Mammary epithelial cell (primary cell): Measurements from ENCODE around the gene TMEM170B.

Source experiments
- CTCF ChIP-seq, 2 donors: IDR thresholded peaks in 1 of 2; conservative IDR thresholded peaks in 1 of 2; 2 replicates each; pipeline ENCODE4 v1.5.1; 2011 to 2012; ENCODE audit warnings: inconsistent platforms in 2 of 2, low read length in 2 of 2, mild to moderate bottlenecking in 2 of 2, control low read depth in 1 of 2, low read depth in 1 of 2; ENCODE audit not compliant: insufficient read depth in 1 of 2; ENCODE audit errors: extremely low read depth in 1 of 2
- EZH2 ChIP-seq: IDR thresholded peaks from 2 replicates; pipeline ENCODE4 v1.6.1; 2012; ENCODE audit warnings: low read length, inconsistent platforms, borderline replicate concordance

- TF ChIP-seq CTCF (conservative IDR thresholded peaks at IDR 0.05 in 1 of 2, IDR thresholded peaks at IDR 0.05 in 1 of 2; ENCODE audit: extremely low read depth in 1 of 2, insufficient read depth in 1 of 2, low read depth in 1 of 2, low read length in 2 of 2) (no peak), EZH2 (no peak)
These were observed 94.0 kb downstream of the TMEM170B start for GRCh38 chr6:11631539-11631938.
